NCI-H2081 treated with DMSO at 0.1 percent for 48 hours (cell line): ENCODE measurements around the gene SERINC2.
"Not testable (repeated sequence)": the region's sequence is repeated elsewhere in the genome, so short reads cannot be mapped to it uniquely, and the experiment has no call there.

ENCODE experiments used
- DNase-seq: peaks from one replicate; lab custom pipeline; 2025; lab: John Stamatoyannopoulos, UW

The SERINC2 gene

DNA sequence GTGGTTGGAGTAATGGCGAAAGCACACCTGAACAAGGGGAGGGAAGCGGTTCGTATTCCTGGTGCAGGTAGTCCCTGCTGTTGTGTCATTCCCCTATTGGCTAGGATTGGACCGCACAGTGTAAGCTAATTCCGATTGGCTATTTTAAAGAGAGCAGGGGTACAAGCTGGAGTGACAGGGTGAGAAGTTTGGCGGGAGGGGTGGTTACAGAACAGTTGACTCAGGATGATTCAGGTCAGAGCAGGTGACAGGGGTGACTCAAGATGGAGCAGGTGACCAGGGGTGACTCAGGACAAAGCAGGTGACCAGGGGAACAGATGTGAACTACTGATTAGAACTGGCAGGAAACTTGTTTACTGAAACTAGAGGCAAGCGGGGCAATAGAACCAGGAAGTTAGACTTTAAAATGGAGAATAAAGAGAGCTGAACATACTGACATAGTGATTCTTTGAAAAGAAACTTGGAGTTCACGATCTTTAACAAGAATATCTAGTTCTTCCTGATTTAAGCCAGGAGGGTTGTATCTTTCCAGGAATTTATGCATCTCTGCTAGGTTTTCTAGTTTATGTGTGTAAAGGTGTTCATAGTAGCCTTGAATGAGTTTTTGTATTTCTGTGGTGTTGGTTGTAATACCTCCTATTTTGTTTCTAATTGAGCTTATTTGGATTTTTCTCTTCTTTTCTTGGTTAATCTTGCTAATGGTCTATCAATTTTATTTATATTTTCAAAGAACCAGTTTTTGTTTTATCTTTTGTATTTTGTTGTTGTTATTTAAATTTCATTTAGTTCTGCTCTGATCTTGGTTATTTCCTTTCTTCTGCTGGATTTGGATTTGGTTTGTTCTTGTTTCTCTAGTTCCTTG is 58.7 kb downstream of the SERINC2 start:
- DNase-seq = not testable (repeated sequence)

- not testable (repeated sequence) for DNase-seq
Measured at GRCh38 chr1:31472314-31472651, 59.3 kb downstream of the SERINC2 start.

DNA sequence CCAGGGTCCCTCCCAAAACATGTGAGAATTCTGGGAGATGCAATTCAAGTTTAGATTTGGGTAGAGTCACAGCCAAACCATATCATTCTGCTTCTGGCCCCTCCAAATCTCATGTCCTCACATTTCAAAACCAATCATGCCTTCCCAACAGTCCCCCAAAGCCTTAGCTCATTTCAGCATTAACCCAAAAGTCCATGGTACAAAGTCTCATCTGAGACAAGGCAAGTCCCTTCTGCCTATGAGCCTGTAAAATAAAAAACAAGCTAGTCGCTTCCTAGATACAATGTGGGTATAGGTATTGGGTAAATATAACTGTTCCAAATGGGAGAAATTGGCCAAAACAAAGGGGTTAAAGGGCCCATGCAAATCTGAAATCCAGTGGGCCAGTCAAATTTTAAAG is 59.7 kb downstream of the SERINC2 start:
- DNase-seq = not testable (repeated sequence)

- DNase-seq = not testable (repeated sequence)
Measured at GRCh38 chr1:31473508-31473907, 60.5 kb downstream of the SERINC2 start.

DNA sequence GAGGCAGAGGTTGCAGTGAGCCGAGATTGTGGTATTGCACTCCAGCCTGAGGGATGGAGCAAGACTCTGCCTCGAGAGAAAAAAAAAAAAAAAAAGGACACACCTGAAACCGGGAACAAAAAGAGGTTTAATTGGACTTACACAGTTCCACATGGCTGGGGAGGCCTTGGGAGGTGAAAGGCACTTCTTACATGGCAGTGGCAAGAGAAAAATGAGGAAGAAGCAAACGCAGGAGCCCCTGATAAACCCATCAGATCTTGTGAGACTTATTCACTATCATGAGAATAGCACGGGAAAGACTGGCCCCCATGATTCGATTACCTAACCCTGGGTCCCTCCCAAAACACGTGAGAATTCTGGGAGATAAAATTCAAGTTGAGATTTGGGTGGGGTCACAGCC is 61.6 kb downstream of the SERINC2 start:
- DNase-seq = not testable (repeated sequence)

DNA sequence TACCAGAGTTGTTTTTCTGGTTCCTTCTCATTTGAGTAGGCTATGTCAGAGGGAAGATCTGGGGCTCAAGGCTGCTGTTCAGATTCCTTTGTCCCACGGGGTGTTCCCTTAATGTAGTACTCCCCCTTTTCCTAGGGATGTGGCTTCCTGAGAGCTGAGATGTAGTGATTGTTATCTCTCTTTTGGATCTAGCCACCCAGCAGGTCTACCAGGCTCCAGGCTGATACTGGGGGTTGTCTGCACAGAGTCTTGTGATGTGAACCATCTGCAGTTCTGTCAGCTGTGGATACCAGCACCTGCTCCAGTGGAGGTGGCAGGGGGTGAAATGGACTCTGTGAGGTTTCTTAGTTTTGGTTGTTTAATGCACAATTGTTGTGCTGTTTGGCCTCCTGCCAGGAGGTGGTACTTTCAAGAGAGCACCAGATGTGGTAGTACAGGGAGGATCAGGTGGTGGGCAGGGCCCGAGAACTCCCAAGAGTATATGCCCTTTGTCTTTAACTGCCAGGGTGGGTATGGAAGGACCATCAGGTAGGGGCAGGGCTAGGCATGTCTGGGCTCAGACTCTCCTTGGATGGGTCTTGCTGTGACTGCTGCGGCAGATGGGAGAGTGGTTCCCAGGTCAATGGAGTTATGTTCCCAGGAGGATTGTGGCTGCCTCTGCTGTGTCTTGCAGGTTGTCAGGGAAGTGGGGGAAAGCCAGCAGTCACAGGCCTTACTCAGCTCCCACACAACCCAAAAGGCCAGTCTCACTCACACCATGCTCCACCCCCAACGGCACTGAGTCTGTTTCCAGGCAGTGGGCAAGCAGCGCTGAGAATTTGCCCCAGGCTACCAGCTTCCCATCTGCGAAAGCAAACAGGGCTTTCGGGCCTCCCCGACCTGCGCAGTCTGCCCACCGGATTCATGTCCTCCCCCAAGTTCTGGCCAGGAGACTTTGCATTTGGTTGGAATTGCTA is 64.2 kb downstream of the SERINC2 start:
- DNase-seq = no peak

- no peak for DNase-seq
Measured at GRCh38 chr1:31478167-31478566, 65.2 kb downstream of the SERINC2 start.

DNA sequence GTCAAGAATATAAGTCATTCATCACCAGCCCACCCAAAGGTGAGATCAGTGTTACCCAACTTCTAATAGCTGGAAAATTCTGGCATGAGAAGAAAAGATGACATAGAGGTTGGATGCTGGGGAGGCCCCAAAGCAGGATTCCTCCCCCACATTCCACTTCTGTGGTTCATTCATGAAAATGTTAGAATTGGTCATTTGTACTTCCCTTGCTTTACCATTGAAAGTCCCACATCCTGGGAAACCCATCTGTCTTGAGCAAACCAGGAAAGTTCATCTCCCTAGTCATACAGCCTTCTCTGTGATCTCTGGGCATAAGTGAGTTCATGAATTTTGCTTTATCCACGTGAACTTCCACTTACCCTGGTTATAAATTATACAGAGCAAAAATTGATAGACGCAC is 66.8 kb downstream of the SERINC2 start:
- DNase-seq = no peak

- DNase-seq = not testable (repeated sequence)
Measured at GRCh38 chr1:31480426-31480825, 67.4 kb downstream of the SERINC2 start.

DNA sequence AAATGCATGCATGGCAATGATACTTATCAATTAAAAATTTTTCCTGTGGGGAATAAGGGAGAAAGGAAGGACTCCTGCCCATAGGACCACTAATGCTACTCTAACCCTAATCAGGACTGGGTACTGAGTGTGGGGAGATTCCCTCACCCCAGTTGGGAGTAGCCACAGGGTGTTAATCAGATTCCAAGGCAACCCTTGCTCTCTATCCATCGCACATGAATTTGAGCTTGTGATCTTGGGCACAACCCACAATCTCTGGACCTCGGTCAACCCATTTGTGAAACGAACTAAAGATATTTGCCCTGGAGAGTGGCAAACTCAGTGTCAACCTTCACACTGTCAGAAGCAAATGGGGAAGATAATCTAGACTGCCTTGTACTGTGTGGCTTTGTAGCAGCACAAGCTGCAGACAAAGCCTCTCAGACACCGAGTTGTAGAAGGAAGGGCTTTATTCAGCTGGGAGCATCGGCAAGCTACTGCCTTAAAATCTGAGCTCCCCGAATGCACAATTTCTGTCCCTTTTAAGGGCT is 69.5 kb downstream of the SERINC2 start:
- no peak for DNase-seq

DNA sequence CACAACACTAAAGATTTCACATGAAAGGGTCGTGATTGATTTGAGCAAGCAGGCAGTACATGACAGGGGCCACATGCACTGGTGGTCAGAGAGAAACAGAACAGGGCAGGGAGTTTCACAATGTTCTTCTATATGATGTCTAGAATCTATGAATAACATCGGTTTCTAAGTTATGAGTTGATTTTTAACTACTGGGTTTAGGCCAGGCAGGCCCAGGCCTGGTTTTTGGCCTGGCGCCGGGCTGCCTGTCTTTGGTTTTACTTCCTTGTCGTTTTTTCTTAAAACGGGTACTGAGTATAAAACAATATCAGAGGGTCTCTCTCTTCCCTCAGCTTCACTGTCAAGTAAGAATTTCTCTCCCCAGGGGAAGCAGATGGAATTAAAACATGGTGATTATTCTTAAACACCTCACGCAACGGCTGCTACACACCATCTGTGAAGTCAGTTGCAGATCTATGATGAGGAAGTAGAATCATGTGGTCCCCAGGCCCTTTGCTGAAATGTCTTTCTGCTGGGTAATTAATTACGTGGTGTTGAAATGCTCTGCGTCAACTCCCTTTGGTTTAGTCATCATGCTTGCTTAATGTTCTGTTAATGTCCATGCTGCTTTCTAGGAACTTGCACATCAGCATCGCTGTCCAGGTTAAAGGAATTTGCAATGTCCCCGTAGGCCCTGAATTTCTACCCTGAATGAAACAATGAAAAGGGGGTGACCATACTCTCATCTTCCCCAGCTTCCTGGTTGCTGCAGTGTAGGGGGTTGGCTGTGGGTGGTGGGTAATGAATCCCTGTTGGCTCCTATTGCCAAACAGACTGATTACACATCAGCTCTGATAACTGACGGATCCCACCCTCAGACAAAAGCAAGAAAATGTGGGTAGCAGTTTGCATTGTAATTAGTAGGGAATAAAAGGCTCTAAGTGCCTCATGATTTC is 70.3 kb downstream of the SERINC2 start:
- DNase-seq = peak; percentile 47
